ENCODE measurements around the gene ALDH1L1. TPM values are rescaled to one million over a fixed set of nuclear protein-coding genes. Genes with fewer than 3 reads are reported as not detected.

The ALDH1L1 gene
- total and polyA plus RNA-seq, 9 of the 15 experiments (the other 6 are each of a cell fraction or from before 2014, with no cell fraction given) = 0.06 to 1.9 (median 0.57) TPM; not detected in 1

GRCh38 chr3:126105691-126106187, 74.6 kb downstream of the ALDH1L1 start:
- no peak for TF ChIP-seq GATAD2A (IDR thresholded peaks at IDR 0.05)
- TF ChIP-seq POLR2H (tag; IDR thresholded peaks at IDR 0.05; ENCODE audit: low read depth) = no peak
- TF ChIP-seq RCOR1 (IDR thresholded peaks at IDR 0.05; ENCODE audit: borderline replicate concordance in 1 of 2, low read depth in 2 of 2, low read length in 2 of 2) = no peak
- no peak for TF ChIP-seq BCOR (IDR thresholded peaks at IDR 0.05)
- Histone ChIP-seq H2AFZ (ENCODE audit: low read depth, low read length) (no peak overlapping the region), H3K36me3 (ENCODE audit: control insufficient read depth, insufficient read depth, low read length) (no peaks in the 10 kb centered on the region), H3K79me2 (ENCODE audit: control insufficient read depth, insufficient read depth, low read length) (no peaks in the 10 kb centered on the region), H3K4me1 (replicated peaks in 1 of 2; ENCODE audit: control insufficient read depth in 2 of 2, insufficient read depth in 2 of 2, low read length in 2 of 2) (peaks cover 0 to 3% of the 10 kb centered on the region in 2 experiments; a peak in 2 of 5 replicates), H3K27me3 (ENCODE audit: control insufficient read depth in 2 of 2, insufficient read depth in 2 of 2, low read length in 2 of 2) (peaks cover 2 to 73% of the 10 kb centered on the region in 2 experiments; a peak in 4 of 5 replicates), H3K4me3 (no peak overlapping the region), H3K9me3 (replicated peaks; ENCODE audit: control insufficient read depth, insufficient read depth, low read depth, low read length) (no peaks in the 10 kb centered on the region), H3K9ac (ENCODE audit: insufficient read depth in 1 of 2, low read depth in 2 of 2, low read length in 2 of 2) (no peak overlapping the region), H3K9me1 (ENCODE audit: control insufficient read depth, insufficient read depth, low read length) (no peaks in the 10 kb centered on the region), H4K20me1 (replicated peaks; ENCODE audit: control insufficient read depth, insufficient read depth, low read length) (0 out of 2 replicates have a peak, but pooled peaks cover 3% of the 10 kb centered on the region), H3K4me2 (ENCODE audit: insufficient read depth, low read length) (no peak overlapping the region), H3K27ac (ENCODE audit: extremely low read depth, low read depth, low read length) (no peak overlapping the region)
- POLR2A ChIA-PET = no interaction called here
- FAIRE-seq = no peak
- DNase-seq (ENCODE audit: extremely low read depth in 1 of 4, low spot score in 3 of 4) = no peak
- ATAC-seq = no peak
- in situ Hi-C loops (cut with MboI) (no loop called here), intact Hi-C loops (cut with micrococcal nuclease) (no loop called here)
- CTCF ChIA-PET (ENCODE audit: low intra/inter-chr PET ratio) = no interaction called here
- 6% methylated on average over 15 of the region's 16 CpGs for WGBS (ENCODE audit: insufficient coverage, low coverage, missing lambda C conversion rate)
- BruUV-seq (replicated peaks) = no TSS peak

DNA sequence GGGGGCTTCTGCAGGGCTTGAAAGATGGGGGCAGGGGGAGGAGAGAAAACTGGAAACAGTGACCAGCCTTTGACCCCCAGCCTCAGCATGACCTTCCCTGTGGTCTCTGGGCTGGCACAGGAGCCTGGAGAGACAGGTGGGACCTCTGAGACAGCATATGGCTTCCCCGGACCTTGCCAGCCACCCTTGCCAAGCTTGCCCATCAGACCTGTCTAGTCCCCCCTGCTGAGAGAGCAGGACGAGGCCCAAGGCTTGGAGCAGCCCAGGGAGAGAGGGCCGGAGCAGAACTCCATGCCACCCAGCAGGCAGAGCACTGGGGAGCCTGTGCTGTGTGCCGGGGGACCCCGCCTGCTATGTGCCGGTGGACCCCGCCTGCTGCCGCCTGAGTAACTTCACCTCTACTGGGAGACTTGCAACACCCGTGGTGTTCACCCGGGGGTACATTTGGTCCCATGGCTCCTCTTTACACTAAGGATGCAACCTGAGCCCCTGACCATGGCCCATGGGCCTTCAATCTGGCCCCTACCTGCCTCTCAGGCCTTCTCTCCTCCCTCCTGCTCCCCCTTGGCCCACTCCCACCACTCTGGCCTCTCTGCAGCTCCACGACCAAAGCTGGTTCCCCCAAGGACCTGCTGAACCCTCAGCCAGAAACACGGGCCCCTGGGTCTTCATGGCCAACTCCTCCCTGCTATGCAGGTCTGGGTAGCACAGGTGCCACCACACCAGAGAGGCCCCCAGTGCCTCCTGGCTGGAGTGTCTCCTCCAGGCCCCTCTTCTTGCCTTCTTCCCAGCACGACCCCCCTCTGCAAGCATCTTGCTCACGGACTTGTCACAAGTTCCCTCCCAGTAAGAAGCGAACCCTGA, 75.4 kb downstream of the ALDH1L1 start:
- Histone ChIP-seq H3K79me2 (ENCODE audit: control insufficient read depth, insufficient read depth, low read length) (no peaks in the 10 kb centered on the region), H3K4me1 (replicated peaks in 1 of 2; ENCODE audit: control insufficient read depth in 2 of 2, insufficient read depth in 2 of 2, low read length in 2 of 2) (peaks cover 0 to 3% of the 10 kb centered on the region in 2 experiments; a peak in 2 of 5 replicates), H3K9me1 (ENCODE audit: control insufficient read depth, insufficient read depth, low read length) (no peaks in the 10 kb centered on the region), H3K36me3 (ENCODE audit: control insufficient read depth, insufficient read depth, low read length) (no peaks in the 10 kb centered on the region), H2AFZ (ENCODE audit: low read depth, low read length) (no peak overlapping the region), H3K27ac (ENCODE audit: extremely low read depth, low read depth, low read length) (no peak overlapping the region), H3K27me3 (ENCODE audit: control insufficient read depth in 2 of 2, insufficient read depth in 2 of 2, low read length in 2 of 2) (peaks cover 2 to 70% of the 10 kb centered on the region in 2 experiments; a peak in 4 of 5 replicates), H3K9me3 (replicated peaks; ENCODE audit: control insufficient read depth, insufficient read depth, low read depth, low read length) (no peaks in the 10 kb centered on the region), H4K20me1 (replicated peaks; ENCODE audit: control insufficient read depth, insufficient read depth, low read length) (no peaks in the 10 kb centered on the region), H3K4me3 (no peak overlapping the region), H3K4me2 (ENCODE audit: insufficient read depth, low read length) (no peak overlapping the region), H3K9ac (ENCODE audit: insufficient read depth in 1 of 2, low read depth in 2 of 2, low read length in 2 of 2) (no peak overlapping the region)
- WGBS (ENCODE audit: insufficient coverage, low coverage, missing lambda C conversion rate) = 0% methylated on average over 6 of the region's 15 CpGs
- BruUV-seq (replicated peaks) = no TSS peak
- ChIA-PET CTCF (ENCODE audit: low intra/inter-chr PET ratio) (no interaction called here), POLR2A (interaction anchor here (0.6 kb wide), 1 partner anchor 95 kb away, joined by 3 read pairs; no protein-coding TSS in a partner anchor)
- intact Hi-C loops (cut with micrococcal nuclease) (no loop called here), in situ Hi-C loops (cut with MboI) (no loop called here)
- FAIRE-seq (no peak), ATAC-seq (no peak), DNase-seq (ENCODE audit: extremely low read depth in 1 of 4, low spot score in 3 of 4) (no peak)
- TF ChIP-seq SMAD4 (CRISPR knock-in tag; conservative IDR thresholded peaks at IDR 0.05) = no peak
- TF ChIP-seq SRSF7 (optimal IDR thresholded peaks at IDR 0.05; ENCODE audit: low read depth, low read length) = no peak
- TF ChIP-seq JUN (IDR thresholded peaks at IDR 0.05; ENCODE audit: borderline replicate concordance, low read depth, low read length) = no peak
- TF ChIP-seq JUN (CRISPR knock-in tag; IDR thresholded peaks at IDR 0.05; ENCODE audit: borderline replicate concordance) = no peak
- TF ChIP-seq HNRNPLL (IDR thresholded peaks at IDR 0.05; ENCODE audit: low read depth, low read length, poor library complexity, severe bottlenecking) = no peak
- TF ChIP-seq, protein P1, sequence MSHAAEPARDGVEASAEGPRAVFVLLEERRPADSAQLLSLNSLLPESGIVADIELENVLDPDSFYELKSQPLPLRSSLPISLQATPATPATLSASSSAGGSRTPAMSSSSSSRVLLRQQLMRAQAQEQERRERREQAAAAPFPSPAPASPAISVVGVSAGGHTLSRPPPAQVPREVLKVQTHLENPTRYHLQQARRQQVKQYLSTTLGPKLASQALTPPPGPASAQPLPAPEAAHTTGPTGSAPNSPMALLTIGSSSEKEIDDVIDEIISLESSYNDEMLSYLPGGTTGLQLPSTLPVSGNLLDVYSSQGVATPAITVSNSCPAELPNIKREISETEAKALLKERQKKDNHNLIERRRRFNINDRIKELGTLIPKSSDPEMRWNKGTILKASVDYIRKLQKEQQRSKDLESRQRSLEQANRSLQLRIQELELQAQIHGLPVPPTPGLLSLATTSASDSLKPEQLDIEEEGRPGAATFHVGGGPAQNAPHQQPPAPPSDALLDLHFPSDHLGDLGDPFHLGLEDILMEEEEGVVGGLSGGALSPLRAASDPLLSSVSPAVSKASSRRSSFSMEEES (CRISPR knock-in tag; IDR thresholded peaks at IDR 0.05) = no peak
- no peak for TF ChIP-seq RFX7 (CRISPR knock-in tag; IDR thresholded peaks at IDR 0.05)
